BJ (cell line): ENCODE data around the gene CCDC6. TPM values are rescaled to one million over a fixed set of nuclear protein-coding genes. Genes with fewer than 3 reads are reported as not detected.
"Not testable (repeated sequence)": the region's sequence is repeated elsewhere in the genome, so short reads cannot be mapped to it uniquely, and the experiment has no call there.

Experiments used
- CTCF ChIA-PET: fragments of 350-600 bp; formaldehyde crosslinking; extraction: SDS; loops from one replicate; lab custom pipeline; 2021; ENCODE audit warnings: antibody characterized with exemption, inconsistent platforms; lab: Yijun Ruan, JAX
- POLR2A ChIA-PET: fragments of 300-600 bp; sonication (Branson Sonifier 250); formaldehyde crosslinking; extraction: SDS; loops from one replicate; lab custom pipeline; 2021; ENCODE audit warnings: antibody characterized with exemption; lab: Charles Lee
- DNase-seq: peaks from one replicate; pipeline ENCODE4 v3.0.0-alpha.2; 2011; ENCODE audit warnings: low read depth
- H3K27me3 ChIP-seq: 2 replicates; pipeline ENCODE4 v1.6.0; 2011; ENCODE audit warnings: low read length; ENCODE audit not compliant: control insufficient read depth, insufficient read depth
- H3K36me3 ChIP-seq: 2 replicates; pipeline ENCODE4 v1.5.1; 2011; ENCODE audit warnings: low read length; ENCODE audit not compliant: control insufficient read depth, insufficient read depth
- H3K4me3 ChIP-seq: 2 replicates; pipeline ENCODE4 v1.5.1; 2011; ENCODE audit warnings: low read depth, mild to moderate bottlenecking, control low read depth, low read length
- CTCF ChIP-seq: IDR thresholded peaks from 2 replicates; pipeline ENCODE4 v1.5.1; 2011; ENCODE audit warnings: low read depth, mild to moderate bottlenecking, control low read depth, inconsistent platforms, low read length, moderate library complexity; ENCODE audit not compliant: insufficient read depth
- polyA plus RNA-seq: library from polyadenylated mRNA; depleted of rRNA; stranded (reverse); fragments of >200 nt; gene quantifications from 2 replicates; pipeline ENCODE4 v1.2.3, GENCODE V29; 2011

Gene CCDC6
- polyA plus RNA-seq, 1 experiment = 17.2 TPM

GRCh38 chr10:59934701-59935100, 28.3 kb upstream of the CCDC6 start:
- POLR2A ChIA-PET = no interaction called here
- TF ChIP-seq CTCF = no peak
- DNase-seq = no peak
- CTCF ChIA-PET = no interaction called here
- no peaks in the 10 kb centered on the region for H3K27me3 ChIP-seq
- H3K4me3 ChIP-seq = no peak overlapping the region
- H3K36me3 ChIP-seq = no peaks in the 10 kb centered on the region

DNA sequence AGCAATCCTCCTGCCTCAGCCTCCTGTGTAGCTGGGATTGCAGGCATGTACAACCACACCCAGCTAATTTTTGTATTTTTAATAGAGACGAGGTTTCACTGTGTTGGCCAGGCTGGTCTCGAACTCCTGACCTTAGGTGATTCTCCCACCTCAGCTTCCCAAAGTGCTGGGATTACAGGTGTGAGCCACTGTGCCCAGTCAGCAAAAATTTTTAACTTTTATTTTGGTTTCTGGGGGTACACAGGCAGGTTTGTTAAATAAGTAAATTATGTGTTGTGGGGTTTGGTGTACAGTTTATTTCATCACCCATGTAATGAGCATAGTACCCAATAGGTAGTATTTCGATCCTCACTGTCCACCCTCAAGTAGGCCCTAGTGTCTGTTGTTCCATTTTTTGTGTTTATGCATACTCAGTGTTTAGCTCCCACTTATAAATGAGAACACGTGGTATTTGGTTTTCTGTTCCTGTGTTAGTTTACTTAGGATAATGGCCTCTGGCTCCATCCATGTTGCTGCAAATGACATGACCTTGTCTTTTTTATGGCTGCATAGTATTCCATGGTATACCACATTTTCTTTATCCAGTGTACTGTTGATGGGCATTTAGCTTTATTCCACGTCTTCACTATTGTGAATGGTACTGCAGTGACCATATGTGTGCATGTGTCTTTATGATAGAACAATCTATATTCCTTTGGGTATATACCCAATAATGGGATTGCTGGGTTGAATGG, 24.6 kb upstream of the CCDC6 start:
- H3K27me3 ChIP-seq, H3K4me3 ChIP-seq, DNase-seq, POLR2A ChIA-PET, CTCF ChIA-PET, H3K36me3 ChIP-seq: not testable (repeated sequence)

GRCh38 chr10:59926086-59926485, 19.7 kb upstream of the CCDC6 start:
- no peak for TF ChIP-seq CTCF
- H3K36me3 ChIP-seq = no peaks in the 10 kb centered on the region
- CTCF ChIA-PET = no interaction called here
- no peaks in the 10 kb centered on the region for H3K27me3 ChIP-seq
- no peak overlapping the region for H3K4me3 ChIP-seq
- DNase-seq = no peak
- POLR2A ChIA-PET = no interaction called here

DNA sequence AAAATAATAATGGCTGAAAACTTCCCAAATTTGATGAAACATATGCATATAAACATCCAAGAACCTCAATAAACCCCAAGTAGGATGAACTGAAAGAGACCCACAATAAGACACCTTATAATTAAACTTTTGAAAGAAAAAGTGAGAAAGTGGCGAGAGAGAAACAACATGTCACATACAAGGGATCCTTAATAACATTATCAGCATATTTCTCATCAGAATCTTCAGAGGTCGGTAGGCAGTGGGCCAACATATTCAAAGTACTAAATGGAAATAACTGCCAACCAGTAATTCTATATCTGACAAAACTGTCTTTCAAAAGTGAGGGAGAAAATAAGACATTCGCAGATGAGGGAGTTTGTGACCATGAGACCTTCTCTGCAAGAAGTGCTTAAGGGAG, 16.6 kb upstream of the CCDC6 start:
- ChIA-PET POLR2A (no interaction called here), CTCF (no interaction called here)
- Histone ChIP-seq H3K4me3 (no peak overlapping the region), H3K36me3 (no peaks in the 10 kb centered on the region), H3K27me3 (no peaks in the 10 kb centered on the region)
- no peak for DNase-seq
- TF ChIP-seq CTCF = no peak

- no peak for TF ChIP-seq CTCF
- no peak for DNase-seq
- CTCF ChIA-PET = no interaction called here
- H3K27me3 ChIP-seq = no peaks in the 10 kb centered on the region
- H3K36me3 ChIP-seq = no peaks in the 10 kb centered on the region
- no peak overlapping the region for H3K4me3 ChIP-seq
- POLR2A ChIA-PET = no interaction called here
Measured at GRCh38 chr10:59917922-59918321, 11.6 kb upstream of the CCDC6 start.

DNA sequence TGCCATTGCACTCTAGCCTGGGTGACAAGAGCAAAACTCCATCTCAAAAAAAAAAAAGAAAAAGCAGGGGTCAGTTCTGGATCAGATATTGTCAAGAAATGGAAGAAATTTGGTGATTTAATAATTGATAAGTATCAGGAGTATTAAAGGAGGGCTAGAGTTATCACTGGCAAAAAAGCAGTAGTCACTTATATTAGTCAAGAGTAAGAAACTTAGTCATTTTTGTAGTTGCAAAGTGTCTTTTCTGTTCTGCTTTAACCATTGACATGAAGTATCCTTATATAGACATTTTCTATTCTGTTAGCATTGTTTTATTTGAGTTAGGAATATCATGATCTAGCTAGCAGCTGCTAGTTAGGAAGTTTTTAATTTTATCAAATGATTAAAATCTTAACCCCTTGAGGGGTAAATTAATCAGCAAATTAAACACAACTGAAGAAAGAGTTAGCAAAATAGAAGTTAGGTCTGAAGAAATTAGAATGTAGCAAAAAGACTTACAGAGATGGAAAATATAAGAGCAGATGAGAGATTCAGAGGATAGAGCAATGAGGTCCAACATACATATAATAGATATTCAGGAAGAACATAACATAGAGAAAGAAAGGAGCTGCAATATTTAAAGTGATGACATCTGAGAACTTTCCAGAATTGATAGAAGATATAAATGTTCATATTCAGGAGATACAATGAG, 7.3 kb upstream of the CCDC6 start:
- POLR2A ChIA-PET = no interaction called here
- no peak for DNase-seq

More for the DNA sequence above, 7.3 kb upstream of the CCDC6 start:
- H3K27me3 ChIP-seq = no peaks in the 10 kb centered on the region
- H3K4me3 ChIP-seq = no peak overlapping the region
- H3K36me3 ChIP-seq = no peaks in the 10 kb centered on the region
- CTCF ChIA-PET = interaction anchor here (0.6 kb wide), 1 partner anchor 104 kb away, joined by 3 read pairs; no protein-coding TSS in a partner anchor
- no peak for TF ChIP-seq CTCF
